Activated naive CD4-positive, alpha-beta T cell treated with Interleukin-2 at 50 U/mL for 16 hours (primary cell): ENCODE results near the gene DNAH1.
A peak's percentile ranks its signal among the peaks of the same experiment; 100 is the strongest.

Experiments used
- DNase-seq: peaks from one replicate; pipeline ENCODE4 v3.0.0-alpha.2; 2020

The DNAH1 gene

GRCh38 chr3:52291508-52292181 is 24.5 kb upstream of the DNAH1 start:
- peak; percentile 33 for DNase-seq

GRCh38 chr3:52292247-52293065 is 23.7 kb upstream of the DNAH1 start:
- DNase-seq, result no peak

GRCh38 chr3:52293491-52294319 is 22.4 kb upstream of the DNAH1 start:
- DNase-seq, result no peak

GRCh38 chr3:52294320-52295150 is 21.6 kb upstream of the DNAH1 start:
- DNase-seq, result no peak

GRCh38 chr3:52295671-52296208 is 20.4 kb upstream of the DNAH1 start:
- no peak for DNase-seq

- DNase-seq, result no peak
Observed at GRCh38 chr3:52297242-52298148, 18.6 kb upstream of the DNAH1 start.

- DNase-seq, result no peak
Observed at GRCh38 chr3:52298149-52299098, 17.7 kb upstream of the DNAH1 start.

GRCh38 chr3:52299247-52299878 is 16.8 kb upstream of the DNAH1 start:
- no peak for DNase-seq

GRCh38 chr3:52299879-52300611 is 16.1 kb upstream of the DNAH1 start:
- no peak for DNase-seq

- no peak for DNase-seq
Observed at GRCh38 chr3:52302426-52303145, 13.5 kb upstream of the DNAH1 start.

- DNase-seq, result no peak
Observed at GRCh38 chr3:52303811-52304210, 12.3 kb upstream of the DNAH1 start.

GRCh38 chr3:52305926-52306325 is 10.2 kb upstream of the DNAH1 start:
- no peak for DNase-seq

GRCh38 chr3:52306978-52307377 is 9.1 kb upstream of the DNAH1 start:
- DNase-seq, result no peak

GRCh38 chr3:52308308-52308707 is 7.8 kb upstream of the DNAH1 start:
- no peak for DNase-seq

- DNase-seq, result peak; percentile 55
Observed at GRCh38 chr3:52310861-52311575, 5.1 kb upstream of the DNAH1 start.

GRCh38 chr3:52311576-52312119 is 4.5 kb upstream of the DNAH1 start:
- no peak for DNase-seq

GRCh38 chr3:52313188-52313773 is 2.8 kb upstream of the DNAH1 start:
- DNase-seq, result no peak
